Thyroid gland (tissue), 4 donors: ENCODE data around the gene LIMS2. TPM values are rescaled to one million over a fixed set of nuclear protein-coding genes. Genes with fewer than 3 reads are reported as not detected.

ENCODE experiments used
- DNase-seq, 2 donors: peaks; one replicate each; pipeline ENCODE4 v3.0.0-alpha.2; 2019
- H3K27ac ChIP-seq, 3 donors: fragments of 200-600 bp; sonication (generic); 1 replicate in 2 of 3; 2 replicates in 1 of 3; pipeline ENCODE4 v1.5.1; 2016 to 2019; ENCODE audit warnings: mild to moderate bottlenecking in 1 of 3, moderate library complexity in 1 of 3
- H3K27me3 ChIP-seq: fragments of 200-600 bp; sonication (generic); one replicate; pipeline ENCODE4 v1.5.1; 2019
- H3K36me3 ChIP-seq, 2 donors: fragments of 200-600 bp; sonication (generic); one replicate each; pipeline ENCODE4 v1.5.1; 2016 to 2019
- H3K4me1 ChIP-seq, 2 donors: fragments of 200-600 bp; sonication (generic); one replicate each; pipeline ENCODE4 v1.5.1; 2017 to 2019
- H3K4me3 ChIP-seq, 3 donors: fragments of 200-600 bp; sonication (generic); replicated peaks in 1 of 3; 1 replicate in 2 of 3; 2 replicates in 1 of 3; pipeline ENCODE4 v1.5.1; 2016; ENCODE audit warnings: mild to moderate bottlenecking in 1 of 3
- H3K9me3 ChIP-seq: fragments of 200-600 bp; sonication (generic); one replicate; pipeline ENCODE4 v1.5.1; 2017
- POLR2A ChIP-seq, 2 donors: fragments of 450-650 bp; IDR thresholded peaks; one replicate each; pipeline ENCODE4 v1.6.1; 2017; ENCODE audit warnings: antibody characterized with exemption in 2 of 2, mild to moderate bottlenecking in 2 of 2, moderate library complexity in 1 of 2
- WGBS, 2 donors: methylation state at CpG; one replicate each; pipeline ENCODE4 v1.1.5; 2017; 5-methylcytosine and 5-hydroxymethylcytosine counted together
- intact Hi-C: fragments of 100-400 bp; cut with DNase I; formaldehyde crosslinking; loops from one replicate; pipeline ENCODE4 v1.15.1; 2023
- total RNA-seq, 4 donors: library from RNA; depleted of rRNA; stranded (reverse); fragments of >200 nt; gene quantifications; one replicate each; pipeline ENCODE4 v1.2.3, GENCODE V29; 2016
- TF ChIP-seq, protein P1 (sequence below), 6 experiments: fragments of 200-600 bp in 3 of 6; fragments of 450-650 bp in 3 of 6; sonication (generic) in 3 of 6; IDR thresholded peaks; one replicate each; pipeline ENCODE4 v1.5.1; 2016 to 2019; ENCODE audit warnings: antibody characterized with exemption in 6 of 6, mild to moderate bottlenecking in 2 of 6, inconsistent platforms in 1 of 6, moderate library complexity in 1 of 6

The LIMS2 gene
- total RNA-seq, 4 donors from 2014 or later = 9.1 to 27.8 (median 14.2) TPM

- TF ChIP-seq, protein P1, sequence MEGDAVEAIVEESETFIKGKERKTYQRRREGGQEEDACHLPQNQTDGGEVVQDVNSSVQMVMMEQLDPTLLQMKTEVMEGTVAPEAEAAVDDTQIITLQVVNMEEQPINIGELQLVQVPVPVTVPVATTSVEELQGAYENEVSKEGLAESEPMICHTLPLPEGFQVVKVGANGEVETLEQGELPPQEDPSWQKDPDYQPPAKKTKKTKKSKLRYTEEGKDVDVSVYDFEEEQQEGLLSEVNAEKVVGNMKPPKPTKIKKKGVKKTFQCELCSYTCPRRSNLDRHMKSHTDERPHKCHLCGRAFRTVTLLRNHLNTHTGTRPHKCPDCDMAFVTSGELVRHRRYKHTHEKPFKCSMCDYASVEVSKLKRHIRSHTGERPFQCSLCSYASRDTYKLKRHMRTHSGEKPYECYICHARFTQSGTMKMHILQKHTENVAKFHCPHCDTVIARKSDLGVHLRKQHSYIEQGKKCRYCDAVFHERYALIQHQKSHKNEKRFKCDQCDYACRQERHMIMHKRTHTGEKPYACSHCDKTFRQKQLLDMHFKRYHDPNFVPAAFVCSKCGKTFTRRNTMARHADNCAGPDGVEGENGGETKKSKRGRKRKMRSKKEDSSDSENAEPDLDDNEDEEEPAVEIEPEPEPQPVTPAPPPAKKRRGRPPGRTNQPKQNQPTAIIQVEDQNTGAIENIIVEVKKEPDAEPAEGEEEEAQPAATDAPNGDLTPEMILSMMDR (IDR thresholded peaks at IDR 0.05) = no peak
- no peak for TF ChIP-seq POLR2A (IDR thresholded peaks at IDR 0.05)
- H3K9me3 ChIP-seq = no peaks in the 10 kb centered on the region
- no peak for DNase-seq
- WGBS, 2 donors = 38 to 50% methylated on average over 9 to 19 of the region's 69 CpGs
- H3K27me3 ChIP-seq = no peaks in the 10 kb centered on the region
- peaks cover 0 to 31% of the 10 kb centered on the region in 2 donors for H3K4me1 ChIP-seq
- H3K4me3 ChIP-seq = peak overlapping the region in 1 of 3 donors; percentile 13
- peak overlapping the region; percentile 15 to 70 (median 65) for H3K27ac ChIP-seq
- H3K36me3 ChIP-seq = no peaks in the 10 kb centered on the region
- intact Hi-C loops = no loop called here
Observed at GRCh38 chr2:127664065-127664894, 11.1 kb downstream of the LIMS2 start.

DNA sequence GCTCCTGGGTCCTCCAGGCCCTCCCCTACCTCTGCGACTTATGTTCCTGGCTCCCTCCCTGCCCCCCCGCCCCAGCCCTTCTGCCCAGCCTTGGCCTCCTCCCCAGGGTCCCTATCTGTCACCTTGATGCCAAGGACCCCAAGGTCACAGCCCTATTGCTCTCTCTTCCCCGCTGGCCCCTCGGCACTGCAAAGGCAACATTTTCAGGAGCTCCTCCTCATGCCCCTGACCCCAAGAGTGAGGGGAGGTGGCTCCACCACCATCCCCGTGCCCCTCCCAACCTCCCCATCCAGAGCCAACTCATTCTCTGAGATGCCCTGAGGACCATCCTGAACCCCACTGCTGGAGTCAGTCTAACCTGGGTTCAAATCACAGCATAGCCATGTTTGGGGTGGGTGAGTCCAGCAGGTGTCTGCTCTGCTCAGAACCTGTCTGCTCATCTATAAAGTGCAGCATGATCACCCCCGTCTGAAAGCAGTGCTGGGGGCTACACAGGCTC, 11.7 kb downstream of the LIMS2 start:
- DNase-seq = no peak
- H3K4me3 ChIP-seq = no peak overlapping the region
- TF ChIP-seq, protein P1 (IDR thresholded peaks at IDR 0.05) = no peak
- no peak for TF ChIP-seq POLR2A (IDR thresholded peaks at IDR 0.05)
- H3K27ac ChIP-seq = peak overlapping the region in 2 of 3 donors; percentile 28
- H3K9me3 ChIP-seq = no peaks in the 10 kb centered on the region
- intact Hi-C loops = no loop called here
- peaks cover 0 to 37% of the 10 kb centered on the region in 2 donors for H3K4me1 ChIP-seq
- H3K27me3 ChIP-seq = no peaks in the 10 kb centered on the region
- 69 to 73% methylated on average over 6 of the region's 6 CpGs for WGBS, 2 donors
- H3K36me3 ChIP-seq = no peaks in the 10 kb centered on the region

DNA sequence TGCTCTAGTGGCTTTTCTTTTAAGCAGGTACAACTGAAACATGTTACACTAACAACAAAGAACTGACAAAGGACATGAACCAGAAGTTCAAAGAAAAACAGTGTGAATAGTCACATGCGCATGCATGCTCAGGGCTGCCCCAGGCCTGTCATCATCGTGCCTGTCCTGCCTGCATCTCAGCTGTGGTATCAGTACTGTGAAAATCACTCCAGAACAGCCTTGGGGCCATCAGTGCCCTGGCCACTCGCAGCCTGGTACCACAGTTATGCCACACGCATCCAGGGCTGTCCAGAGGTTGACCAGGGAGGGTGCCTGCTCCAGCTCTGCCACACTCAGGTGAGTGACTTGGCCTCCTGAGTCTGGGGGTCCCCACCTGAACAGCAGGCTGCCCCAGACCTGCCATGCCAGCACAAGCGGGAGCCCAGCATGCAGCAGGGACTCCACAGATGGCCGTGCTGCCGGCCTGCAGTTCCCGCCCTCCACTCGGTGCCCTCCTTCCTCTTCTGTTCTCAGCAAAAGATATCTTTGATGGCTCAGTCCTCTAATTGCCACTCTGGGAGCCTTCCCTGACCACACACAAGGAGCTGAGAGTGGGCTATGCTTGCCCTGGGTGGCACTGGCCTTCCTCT, 12.3 kb downstream of the LIMS2 start:
- Histone ChIP-seq H3K36me3 (no peaks in the 10 kb centered on the region), H3K27ac (peak overlapping the region in 2 of 3 donors; percentile 28), H3K4me3 (no peak overlapping the region), H3K4me1 (peaks cover 0 to 43% of the 10 kb centered on the region in 2 donors), H3K27me3 (no peaks in the 10 kb centered on the region), H3K9me3 (no peaks in the 10 kb centered on the region)
- no peak for DNase-seq
- TF ChIP-seq POLR2A (IDR thresholded peaks at IDR 0.05) = no peak
- TF ChIP-seq, protein P1 (IDR thresholded peaks at IDR 0.05) = no peak
- 69 to 79% methylated on average over 7 to 8 of the region's 9 CpGs for WGBS, 2 donors
- intact Hi-C loops = no loop called here

GRCh38 chr2:127661949-127662510, 13.3 kb downstream of the LIMS2 start:
- WGBS, 2 donors = 67 to 69% methylated on average over 7 to 8 of the region's 9 CpGs
- H3K4me1 ChIP-seq = peaks cover 0 to 51% of the 10 kb centered on the region in 2 donors
- H3K27ac ChIP-seq = peak overlapping the region in 1 of 3 donors; percentile 36
- H3K4me3 ChIP-seq = no peak overlapping the region
- no peaks in the 10 kb centered on the region for H3K27me3 ChIP-seq
- TF ChIP-seq POLR2A (IDR thresholded peaks at IDR 0.05) = no peak
- TF ChIP-seq, protein P1 (IDR thresholded peaks at IDR 0.05) = no peak
- no peaks in the 10 kb centered on the region for H3K9me3 ChIP-seq
- no peak for DNase-seq
- H3K36me3 ChIP-seq = no peaks in the 10 kb centered on the region
- intact Hi-C loops = no loop called here
